Muscle layer of colon (tissue), 2 donors: ENCODE results near the gene FOXC1.
A peak's percentile ranks its signal among the peaks of the same experiment; 100 is the strongest.

Experiments
- H3K27ac ChIP-seq: one replicate; pipeline ENCODE4 v1.7.0; 2013; ENCODE audit warnings: low read depth, mild to moderate bottlenecking, low read length, moderate library complexity
- H3K27me3 ChIP-seq, 2 donors: one replicate each; pipeline ENCODE4 v1.7.0; 2013; ENCODE audit warnings: low read length in 2 of 2, mild to moderate bottlenecking in 2 of 2; ENCODE audit not compliant: insufficient read depth in 2 of 2, control insufficient read depth in 1 of 2
- H3K36me3 ChIP-seq: one replicate; pipeline ENCODE4 v1.7.0; 2013; ENCODE audit warnings: mild to moderate bottlenecking, low read length; ENCODE audit not compliant: insufficient read depth
- H3K4me1 ChIP-seq: one replicate; pipeline ENCODE4 v1.7.0; 2013; ENCODE audit warnings: mild to moderate bottlenecking, low read length; ENCODE audit not compliant: insufficient read depth
- H3K4me3 ChIP-seq, 2 donors: one replicate each; pipeline ENCODE4 v1.7.0; 2013; ENCODE audit warnings: low read length in 2 of 2, low read depth in 1 of 2, mild to moderate bottlenecking in 1 of 2, moderate library complexity in 1 of 2
- H3K9ac ChIP-seq: one replicate; pipeline ENCODE4 v1.7.0; 2013; ENCODE audit warnings: low read length
- H3K9me3 ChIP-seq: one replicate; pipeline ENCODE4 v1.7.0; 2013; ENCODE audit warnings: mild to moderate bottlenecking, low read length
- donor health status: abdominal sarcoma.
- donor health status: Adenocarcinoma of cecum.

Gene FOXC1

GRCh38 chr6:1601158-1602048 lies 8.3 kb upstream of the FOXC1 start:
- H3K4me1 ChIP-seq = peaks cover under 1% of the 10 kb centered on the region
- H3K9me3 ChIP-seq = no peaks in the 10 kb centered on the region
- H3K27me3 ChIP-seq = peaks cover 23 to 61% of the 10 kb centered on the region in 2 donors
- no peak overlapping the region for H3K4me3 ChIP-seq
- H3K9ac ChIP-seq = no peak overlapping the region
- no peaks in the 10 kb centered on the region for H3K36me3 ChIP-seq
- no peak overlapping the region for H3K27ac ChIP-seq

- H3K4me1 ChIP-seq = no peaks in the 10 kb centered on the region
- H3K4me3 ChIP-seq = no peak overlapping the region
- H3K36me3 ChIP-seq = no peaks in the 10 kb centered on the region
- H3K27me3 ChIP-seq = peaks cover 31 to 66% of the 10 kb centered on the region in 2 donors
- no peaks in the 10 kb centered on the region for H3K9me3 ChIP-seq
- no peak overlapping the region for H3K27ac ChIP-seq
- H3K9ac ChIP-seq = no peak overlapping the region
Observed at GRCh38 chr6:1602049-1602713, 7.5 kb upstream of the FOXC1 start.

- Histone ChIP-seq H3K9me3 (no peaks in the 10 kb centered on the region), H3K9ac (no peak overlapping the region), H3K27me3 (peaks cover 46 to 81% of the 10 kb centered on the region in 2 donors), H3K4me3 (no peak overlapping the region), H3K36me3 (no peaks in the 10 kb centered on the region), H3K4me1 (no peaks in the 10 kb centered on the region), H3K27ac (no peak overlapping the region)
Observed at GRCh38 chr6:1603708-1604107, 6.0 kb upstream of the FOXC1 start.

GRCh38 chr6:1604158-1605003 lies 5.3 kb upstream of the FOXC1 start:
- Histone ChIP-seq H3K27me3 (peaks cover 48 to 82% of the 10 kb centered on the region in 2 donors), H3K36me3 (no peaks in the 10 kb centered on the region), H3K27ac (no peak overlapping the region), H3K4me1 (no peaks in the 10 kb centered on the region), H3K9ac (no peak overlapping the region), H3K4me3 (peak overlapping the region in 1 of 2 donors; percentile 47), H3K9me3 (no peaks in the 10 kb centered on the region)

- Histone ChIP-seq H3K9ac (no peak overlapping the region), H3K36me3 (no peaks in the 10 kb centered on the region), H3K4me1 (no peaks in the 10 kb centered on the region), H3K4me3 (peak overlapping the region in 1 of 2 donors; percentile 47), H3K27me3 (peaks cover 48 to 83% of the 10 kb centered on the region in 2 donors), H3K27ac (no peak overlapping the region), H3K9me3 (no peaks in the 10 kb centered on the region)
Observed at GRCh38 chr6:1605004-1605892, 4.5 kb upstream of the FOXC1 start.

GRCh38 chr6:1605893-1606779 lies 3.6 kb upstream of the FOXC1 start:
- Histone ChIP-seq H3K9ac (no peak overlapping the region), H3K36me3 (no peaks in the 10 kb centered on the region), H3K4me1 (no peaks in the 10 kb centered on the region), H3K4me3 (no peak overlapping the region), H3K27ac (no peak overlapping the region), H3K27me3 (peaks cover 40 to 86% of the 10 kb centered on the region in 2 donors), H3K9me3 (no peaks in the 10 kb centered on the region)

- Histone ChIP-seq H3K27ac (no peak overlapping the region), H3K9ac (no peak overlapping the region), H3K4me1 (peaks cover under 1% of the 10 kb centered on the region), H3K9me3 (no peaks in the 10 kb centered on the region), H3K36me3 (no peaks in the 10 kb centered on the region), H3K4me3 (no peak overlapping the region), H3K27me3 (peaks cover 43 to 83% of the 10 kb centered on the region in 2 donors)
Observed at GRCh38 chr6:1606780-1607515, 2.8 kb upstream of the FOXC1 start.

- H3K9ac ChIP-seq = no peak overlapping the region
- peaks cover 50 to 84% of the 10 kb centered on the region in 2 donors for H3K27me3 ChIP-seq
- H3K4me3 ChIP-seq = no peak overlapping the region
- no peak overlapping the region for H3K27ac ChIP-seq
- H3K4me1 ChIP-seq = peaks cover 6% of the 10 kb centered on the region
- H3K36me3 ChIP-seq = no peaks in the 10 kb centered on the region
- H3K9me3 ChIP-seq = no peaks in the 10 kb centered on the region
Observed at GRCh38 chr6:1607516-1608221, 2.0 kb upstream of the FOXC1 start.
